Midbrain (tissue), 1 donor: ENCODE data around the gene KRT16.
"Not testable (repeated sequence)": the region's sequence is repeated elsewhere in the genome, so short reads cannot be mapped to it uniquely, and the experiment has no call there.

Experiments
- DNase-seq: peaks from one replicate; lab custom pipeline; 2025; lab: John Stamatoyannopoulos, UW

Gene KRT16

DNA sequence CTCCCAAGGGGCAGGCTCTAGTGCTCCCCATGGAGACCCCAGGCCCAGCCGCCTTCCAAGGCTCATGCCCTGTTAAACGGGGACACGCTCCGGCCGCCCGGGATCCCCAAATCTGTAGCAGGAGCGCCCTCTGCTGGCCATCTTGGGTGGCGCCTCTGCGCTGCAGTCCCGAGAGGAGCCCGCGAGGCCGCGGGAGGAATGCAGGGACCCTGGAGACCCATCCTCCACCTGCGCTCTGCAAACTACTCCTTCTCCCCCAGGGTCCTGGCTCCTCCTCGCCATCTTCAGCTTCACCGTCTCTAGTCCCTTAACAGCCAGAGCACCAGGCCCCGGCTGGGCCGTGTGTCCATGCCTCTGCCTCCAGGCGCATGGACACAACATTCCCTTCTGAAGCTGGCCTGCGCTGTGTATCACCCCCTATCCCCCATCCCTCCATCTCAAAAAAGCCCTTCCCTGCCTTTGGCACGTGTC lies 35.4 kb upstream of the KRT16 start:
- DNase-seq = peak; percentile 88

DNA sequence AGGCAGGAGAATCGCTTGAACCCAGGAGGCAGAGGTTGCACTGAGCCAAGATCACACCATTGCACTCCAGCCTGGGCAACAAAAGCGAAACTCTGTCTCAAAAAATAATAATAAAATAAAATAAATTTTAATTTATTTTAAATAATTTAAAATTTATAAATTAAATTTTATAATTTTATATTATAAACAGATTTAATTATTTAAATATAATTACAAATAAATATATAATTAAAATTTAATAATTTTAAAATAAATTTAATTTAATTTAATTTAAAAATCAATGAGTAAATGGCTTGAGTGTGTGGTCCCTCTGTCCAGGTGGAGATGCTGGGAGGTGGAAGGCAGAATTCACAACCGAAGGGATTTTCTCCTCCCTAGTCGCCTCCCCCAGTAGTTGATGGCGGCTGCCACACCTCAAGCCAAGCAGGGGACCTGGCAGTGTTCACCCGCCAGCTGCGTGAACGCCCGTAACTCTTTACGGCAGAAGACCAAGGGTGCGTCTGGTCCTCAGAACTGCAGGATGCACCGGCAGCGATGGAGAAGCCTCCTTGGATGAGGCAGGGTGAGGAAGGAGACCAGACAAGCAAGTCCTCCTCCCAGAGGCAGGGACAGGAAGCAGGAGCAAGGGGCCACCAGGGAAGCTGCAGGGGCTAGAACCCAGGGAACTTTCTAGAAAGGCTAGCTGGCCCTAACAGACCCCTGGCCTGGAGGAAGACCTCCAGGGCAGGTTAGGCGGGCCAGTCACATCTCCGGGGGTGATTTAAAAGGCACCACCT lies 34.7 kb upstream of the KRT16 start:
- no peak for DNase-seq

- DNase-seq = no peak
These were observed 29.9 kb upstream of the KRT16 start for GRCh38 chr17:41642252-41643156.

GRCh38 chr17:41640596-41640995 lies 28.0 kb upstream of the KRT16 start:
- DNase-seq = not testable (repeated sequence)

- no peak for DNase-seq
These were observed 27.2 kb upstream of the KRT16 start for GRCh38 chr17:41639492-41640473.

DNA sequence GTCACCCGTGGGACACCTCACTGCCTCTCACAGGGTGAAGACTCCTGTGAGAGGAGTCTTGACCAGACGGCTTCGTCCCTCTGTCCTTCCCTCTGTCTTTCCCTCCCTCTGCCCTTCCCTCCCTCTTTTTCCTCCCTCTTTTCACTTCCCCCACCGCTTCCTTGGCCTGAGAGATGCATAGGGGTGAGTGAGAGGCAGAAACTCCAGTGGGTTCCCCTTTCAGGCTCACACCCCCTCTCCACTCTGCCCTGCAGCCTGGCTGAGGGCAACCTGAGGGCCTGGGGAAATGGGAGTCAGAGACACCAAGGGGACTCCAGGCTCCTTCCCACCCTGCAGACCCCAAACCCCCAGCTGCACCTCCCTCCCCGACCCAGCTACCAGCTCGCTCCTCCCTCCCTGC lies 26.4 kb upstream of the KRT16 start:
- DNase-seq = no peak

GRCh38 chr17:41638194-41638593 lies 25.6 kb upstream of the KRT16 start:
- no peak for DNase-seq

- no peak for DNase-seq
These were observed 24.1 kb upstream of the KRT16 start for GRCh38 chr17:41636652-41637051.

GRCh38 chr17:41635121-41636097 lies 22.8 kb upstream of the KRT16 start:
- no peak for DNase-seq

GRCh38 chr17:41634639-41635038 lies 22.1 kb upstream of the KRT16 start:
- DNase-seq = no peak

GRCh38 chr17:41633556-41634199 lies 21.1 kb upstream of the KRT16 start:
- DNase-seq = no peak

GRCh38 chr17:41632482-41633105 lies 20.0 kb upstream of the KRT16 start:
- no peak for DNase-seq

DNA sequence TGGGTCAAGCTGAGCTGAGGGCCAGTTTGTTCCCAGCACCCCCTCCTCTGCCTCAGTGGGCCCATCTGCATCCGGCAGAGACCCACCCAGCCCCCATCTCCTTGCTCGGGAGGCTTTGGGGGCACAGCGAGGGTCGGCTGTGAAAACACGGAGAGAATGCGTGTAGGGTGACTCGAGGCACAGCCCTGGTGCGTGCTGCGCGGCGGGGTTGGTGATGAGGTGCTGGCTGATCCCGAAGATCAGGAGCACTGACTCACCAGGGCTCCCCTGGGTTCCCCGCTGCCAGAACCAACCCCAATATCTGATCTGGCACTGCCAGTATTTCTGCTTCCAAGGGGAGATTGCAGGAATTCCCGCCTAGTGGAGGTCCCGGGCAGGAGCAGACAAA lies 19.3 kb upstream of the KRT16 start:
- DNase-seq = no peak

- no peak for DNase-seq
These were observed 18.7 kb upstream of the KRT16 start for GRCh38 chr17:41631025-41631897.

- DNase-seq = no peak
These were observed 17.5 kb upstream of the KRT16 start for GRCh38 chr17:41629826-41630670.

DNA sequence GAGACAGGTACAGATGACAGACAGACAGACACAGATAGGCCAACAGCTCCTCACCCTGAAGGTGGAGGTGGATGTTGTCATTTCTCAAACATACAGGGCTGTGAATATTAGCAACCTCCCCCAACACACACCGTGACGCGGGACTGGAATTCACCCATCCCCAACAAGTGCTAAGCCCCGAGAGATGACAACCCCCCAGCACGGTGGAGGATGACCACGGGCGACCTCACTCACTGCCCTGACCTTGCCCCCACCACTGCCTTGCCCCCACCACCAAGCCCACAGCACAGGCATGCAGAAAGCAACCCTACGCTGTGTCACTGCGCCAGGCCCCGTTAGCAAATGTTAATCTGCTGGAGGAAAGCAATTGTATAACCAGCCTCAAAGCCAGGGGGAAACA lies 16.7 kb upstream of the KRT16 start:
- no peak for DNase-seq

GRCh38 chr17:41628621-41629255 lies 16.2 kb upstream of the KRT16 start:
- not testable (repeated sequence) for DNase-seq
